Body of pancreas (tissue), 4 donors: ENCODE measurements around the gene ISCA2.

Experiments
- POLR2A ChIP-seq, 3 donors: fragments of 450-650 bp; IDR thresholded peaks; one replicate each; pipeline ENCODE4 v1.6.1; 2016; ENCODE audit warnings: antibody characterized with exemption in 3 of 3, mild to moderate bottlenecking in 2 of 3
- TF ChIP-seq, protein P1 (sequence below), 7 experiments: fragments of 450-650 bp in 4 of 7; fragments of 200-600 bp in 3 of 7; sonication (generic) in 3 of 7; IDR thresholded peaks; one replicate each; pipeline ENCODE4 v1.5.1; 2016 to 2019; ENCODE audit warnings: antibody characterized with exemption in 7 of 7

DNA sequence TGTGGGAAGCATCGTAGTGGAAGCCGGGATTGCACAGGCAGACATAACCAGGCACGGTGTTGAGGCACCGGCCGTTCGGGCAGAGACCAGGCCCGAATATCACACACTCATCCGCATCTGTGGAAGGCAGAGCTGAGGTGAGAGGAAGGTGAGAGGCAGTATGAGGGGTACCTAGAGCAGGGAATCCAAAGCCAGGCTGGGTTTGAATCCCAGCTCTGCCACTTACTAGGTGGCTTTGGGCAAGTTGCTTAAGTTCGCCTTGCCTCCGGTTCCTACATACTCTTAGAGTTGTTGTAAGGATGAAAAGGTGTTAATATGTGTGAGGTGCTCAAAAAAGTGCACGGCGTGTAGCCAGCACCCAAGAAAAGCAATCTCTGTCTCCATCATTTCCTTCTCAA, 10.4 kb downstream of the ISCA2 start:
- TF ChIP-seq, protein P1, sequence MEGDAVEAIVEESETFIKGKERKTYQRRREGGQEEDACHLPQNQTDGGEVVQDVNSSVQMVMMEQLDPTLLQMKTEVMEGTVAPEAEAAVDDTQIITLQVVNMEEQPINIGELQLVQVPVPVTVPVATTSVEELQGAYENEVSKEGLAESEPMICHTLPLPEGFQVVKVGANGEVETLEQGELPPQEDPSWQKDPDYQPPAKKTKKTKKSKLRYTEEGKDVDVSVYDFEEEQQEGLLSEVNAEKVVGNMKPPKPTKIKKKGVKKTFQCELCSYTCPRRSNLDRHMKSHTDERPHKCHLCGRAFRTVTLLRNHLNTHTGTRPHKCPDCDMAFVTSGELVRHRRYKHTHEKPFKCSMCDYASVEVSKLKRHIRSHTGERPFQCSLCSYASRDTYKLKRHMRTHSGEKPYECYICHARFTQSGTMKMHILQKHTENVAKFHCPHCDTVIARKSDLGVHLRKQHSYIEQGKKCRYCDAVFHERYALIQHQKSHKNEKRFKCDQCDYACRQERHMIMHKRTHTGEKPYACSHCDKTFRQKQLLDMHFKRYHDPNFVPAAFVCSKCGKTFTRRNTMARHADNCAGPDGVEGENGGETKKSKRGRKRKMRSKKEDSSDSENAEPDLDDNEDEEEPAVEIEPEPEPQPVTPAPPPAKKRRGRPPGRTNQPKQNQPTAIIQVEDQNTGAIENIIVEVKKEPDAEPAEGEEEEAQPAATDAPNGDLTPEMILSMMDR (IDR thresholded peaks at IDR 0.05): no peak
- TF ChIP-seq POLR2A (IDR thresholded peaks at IDR 0.05): no peak
